Upper lobe of right lung (tissue), 1 donor: ENCODE measurements around the gene NEURL4. TPM values are rescaled to one million over a fixed set of nuclear protein-coding genes. Genes with fewer than 3 reads are reported as not detected.
"Not testable (repeated sequence)": the region's sequence is repeated elsewhere in the genome, so short reads cannot be mapped to it uniquely, and the experiment has no call there.

Experiments used
- ATAC-seq: fragments of 200-7000 bp; cut with Tn5 transposase; one replicate; pipeline ENCODE4 v1.9.1; 2020; ENCODE audit warnings: mild to moderate bottlenecking, moderate library complexity
- DNase-seq: peaks from one replicate; pipeline ENCODE4 v3.0.0-alpha.2; 2020
- H3K27ac ChIP-seq: fragments of 200-600 bp; one replicate; pipeline ENCODE4 v1.8.0; 2022
- H3K27me3 ChIP-seq: fragments of 200-600 bp; one replicate; pipeline ENCODE4 v1.8.0; 2022; ENCODE audit warnings: mild to moderate bottlenecking
- H3K36me3 ChIP-seq: fragments of 200-600 bp; one replicate; pipeline ENCODE4 v1.8.0; 2022
- H3K4me1 ChIP-seq: fragments of 200-600 bp; one replicate; pipeline ENCODE4 v1.8.0; 2022
- H3K4me3 ChIP-seq: fragments of 200-600 bp; one replicate; pipeline ENCODE4 v1.8.0; 2022; ENCODE audit warnings: mild to moderate bottlenecking
- H3K9me3 ChIP-seq: fragments of 200-600 bp; one replicate; pipeline ENCODE4 v1.8.0; 2022
- intact Hi-C: fragments of 100-400 bp; cut with DNase I; formaldehyde crosslinking; loops from one replicate; pipeline ENCODE4 v1.11.0; 2022
- total RNA-seq: library from RNA; stranded (reverse); fragmentation: NEBNext Ultra II Directional; extraction: Animal tissue kit (Norgen Biotek cat#: 25700); gene quantifications from one replicate; pipeline ENCODE4 v1.2.1, GENCODE V29; 2021
- TF ChIP-seq, protein P1 (sequence below): fragments of 200-600 bp; IDR thresholded peaks from one replicate; pipeline ENCODE4 v1.8.0; 2022; ENCODE audit warnings: antibody characterized with exemption
- donor health status: DM: no; HTN: yes; CAD: no; lungs with severe emphysema.

The NEURL4 gene
- total RNA-seq, 1 donor from 2014 or later = 37.6 TPM

DNA sequence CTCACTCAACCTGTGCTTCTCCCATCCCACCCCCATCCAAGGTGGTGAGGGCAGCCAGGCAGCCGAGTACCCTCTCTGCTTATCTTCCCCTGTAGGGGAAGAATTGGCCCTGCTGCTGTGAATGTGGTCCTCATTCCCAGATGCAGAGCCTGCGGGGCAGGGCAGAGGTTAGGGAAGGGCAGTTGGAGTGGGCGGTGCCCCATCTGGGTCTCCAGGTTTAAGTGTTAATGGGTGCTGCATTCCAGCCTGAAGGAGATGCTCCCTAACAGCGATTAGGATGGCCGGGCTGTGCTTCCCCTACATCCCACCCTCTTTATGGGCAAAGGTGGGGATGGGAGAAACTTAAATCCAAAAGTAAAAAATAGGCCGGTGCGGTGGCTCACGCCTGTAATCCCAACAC, 37.9 kb upstream of the NEURL4 start:
- no peaks in the 10 kb centered on the region for H3K9me3 ChIP-seq
- H3K36me3 ChIP-seq = no peaks in the 10 kb centered on the region
- TF ChIP-seq, protein P1, sequence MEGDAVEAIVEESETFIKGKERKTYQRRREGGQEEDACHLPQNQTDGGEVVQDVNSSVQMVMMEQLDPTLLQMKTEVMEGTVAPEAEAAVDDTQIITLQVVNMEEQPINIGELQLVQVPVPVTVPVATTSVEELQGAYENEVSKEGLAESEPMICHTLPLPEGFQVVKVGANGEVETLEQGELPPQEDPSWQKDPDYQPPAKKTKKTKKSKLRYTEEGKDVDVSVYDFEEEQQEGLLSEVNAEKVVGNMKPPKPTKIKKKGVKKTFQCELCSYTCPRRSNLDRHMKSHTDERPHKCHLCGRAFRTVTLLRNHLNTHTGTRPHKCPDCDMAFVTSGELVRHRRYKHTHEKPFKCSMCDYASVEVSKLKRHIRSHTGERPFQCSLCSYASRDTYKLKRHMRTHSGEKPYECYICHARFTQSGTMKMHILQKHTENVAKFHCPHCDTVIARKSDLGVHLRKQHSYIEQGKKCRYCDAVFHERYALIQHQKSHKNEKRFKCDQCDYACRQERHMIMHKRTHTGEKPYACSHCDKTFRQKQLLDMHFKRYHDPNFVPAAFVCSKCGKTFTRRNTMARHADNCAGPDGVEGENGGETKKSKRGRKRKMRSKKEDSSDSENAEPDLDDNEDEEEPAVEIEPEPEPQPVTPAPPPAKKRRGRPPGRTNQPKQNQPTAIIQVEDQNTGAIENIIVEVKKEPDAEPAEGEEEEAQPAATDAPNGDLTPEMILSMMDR = no peak
- H3K4me3 ChIP-seq = no peak overlapping the region
- H3K27me3 ChIP-seq = no peaks in the 10 kb centered on the region
- DNase-seq (no peak), ATAC-seq (no peak)
- no peak overlapping the region for H3K27ac ChIP-seq
- intact Hi-C loops = no loop called here
- no peaks in the 10 kb centered on the region for H3K4me1 ChIP-seq

DNA sequence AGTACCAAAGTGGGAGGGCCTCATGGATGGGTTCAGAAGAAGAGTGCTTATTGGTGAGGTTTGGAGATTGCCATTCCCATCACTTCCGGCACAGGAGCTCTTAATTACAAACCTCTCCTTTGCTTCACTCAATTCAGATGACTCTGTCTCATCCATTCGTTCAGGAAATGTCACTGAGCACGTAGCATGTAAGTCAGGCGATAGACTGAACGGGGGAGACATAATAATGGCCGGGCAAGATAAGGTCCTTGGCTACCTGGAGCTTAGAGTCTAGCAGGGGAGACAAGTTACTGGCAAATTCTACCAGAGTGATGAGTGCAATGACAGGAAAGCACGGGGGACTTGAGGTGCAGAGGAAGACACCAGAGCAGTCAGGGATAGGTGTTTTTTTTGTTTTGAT, 36.8 kb upstream of the NEURL4 start:
- H3K9me3 ChIP-seq, H3K36me3 ChIP-seq, DNase-seq, H3K27ac ChIP-seq, ATAC-seq, H3K4me1 ChIP-seq, intact Hi-C loops, H3K4me3 ChIP-seq, H3K27me3 ChIP-seq: not testable (repeated sequence)

DNA sequence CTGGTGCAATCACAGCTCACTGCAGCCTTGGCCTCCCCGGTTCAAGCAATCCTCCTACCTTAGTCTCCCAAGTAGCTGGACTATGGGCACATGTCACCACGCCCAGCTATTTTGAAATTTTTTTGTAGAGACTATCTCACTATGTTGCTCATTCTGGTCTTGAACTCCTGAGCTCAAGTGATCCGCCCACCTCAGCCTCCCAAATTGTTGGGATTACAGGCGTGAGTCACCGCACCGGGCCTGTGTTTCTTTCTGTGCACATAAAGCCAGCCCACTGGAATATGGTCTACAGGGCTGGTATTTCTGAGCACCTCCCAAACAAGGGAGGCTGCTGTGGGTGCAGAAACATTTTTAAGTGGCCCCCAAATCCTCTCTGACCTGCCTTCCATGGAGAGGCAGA, 34.2 kb upstream of the NEURL4 start:
- intact Hi-C loops = no loop called here
- no peak for ATAC-seq
- DNase-seq = no peak

DNA sequence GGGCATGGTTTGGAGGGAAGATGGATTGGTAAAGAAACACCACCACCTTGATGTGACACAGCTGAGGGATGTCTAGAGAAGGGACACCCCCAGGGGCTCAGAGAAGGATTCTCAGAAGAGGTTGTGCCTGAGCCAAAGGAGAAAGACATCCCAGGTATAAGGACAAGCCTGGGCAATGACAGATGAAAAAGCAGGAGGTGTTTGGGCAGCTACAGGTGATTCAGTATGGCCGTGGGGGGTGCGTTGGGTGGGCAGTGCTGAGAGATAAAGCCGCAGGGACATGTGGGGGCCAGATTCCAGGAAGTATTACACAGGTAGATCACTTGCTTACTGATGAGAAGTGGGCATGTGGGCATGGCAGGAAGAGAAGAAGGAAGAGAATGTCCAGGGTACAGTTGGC, 32.8 kb upstream of the NEURL4 start:
- Histone ChIP-seq H3K4me1 (no peaks in the 10 kb centered on the region), H3K27me3 (no peaks in the 10 kb centered on the region), H3K4me3 (no peak overlapping the region), H3K27ac (no peak overlapping the region), H3K9me3 (no peaks in the 10 kb centered on the region), H3K36me3 (no peaks in the 10 kb centered on the region)
- DNase-seq (no peak), ATAC-seq (no peak)
- intact Hi-C loops = no loop called here
- TF ChIP-seq, protein P1 = no peak

More for the DNA sequence above, 34.2 kb upstream of the NEURL4 start:
- Histone ChIP-seq H3K36me3 (no peaks in the 10 kb centered on the region), H3K9me3 (no peaks in the 10 kb centered on the region), H3K4me1 (no peaks in the 10 kb centered on the region), H3K27ac (no peak overlapping the region), H3K27me3 (no peaks in the 10 kb centered on the region), H3K4me3 (no peak overlapping the region)
- TF ChIP-seq, protein P1 = no peak

DNA sequence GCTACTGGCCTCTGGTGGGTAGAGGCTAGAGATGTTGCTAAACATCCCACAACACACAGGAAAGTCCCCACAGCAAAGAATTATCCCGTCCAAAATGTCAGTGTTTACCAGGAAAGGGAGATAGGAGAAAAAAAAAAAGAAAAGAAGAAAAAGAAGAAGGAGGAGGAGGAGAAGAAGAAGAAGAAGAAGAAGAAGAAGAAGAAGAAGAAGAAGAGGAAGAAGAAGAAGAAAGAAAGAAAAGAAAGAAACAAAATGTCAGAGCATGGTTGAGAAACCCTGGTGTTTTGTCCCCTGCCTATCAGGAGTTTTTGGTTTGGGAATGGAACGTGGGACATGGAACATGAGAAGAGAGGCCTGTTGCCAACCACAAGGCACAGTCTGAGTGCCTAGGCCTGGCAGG, 28.2 kb upstream of the NEURL4 start:
- Histone ChIP-seq H3K27me3 (no peaks in the 10 kb centered on the region), H3K27ac (no peak overlapping the region), H3K4me3 (no peak overlapping the region), H3K9me3 (no peaks in the 10 kb centered on the region), H3K4me1 (peaks cover 24% of the 10 kb centered on the region), H3K36me3 (no peaks in the 10 kb centered on the region)
- ATAC-seq (no peak), DNase-seq (no peak)
- intact Hi-C loops = no loop called here
- TF ChIP-seq, protein P1 = no peak

DNA sequence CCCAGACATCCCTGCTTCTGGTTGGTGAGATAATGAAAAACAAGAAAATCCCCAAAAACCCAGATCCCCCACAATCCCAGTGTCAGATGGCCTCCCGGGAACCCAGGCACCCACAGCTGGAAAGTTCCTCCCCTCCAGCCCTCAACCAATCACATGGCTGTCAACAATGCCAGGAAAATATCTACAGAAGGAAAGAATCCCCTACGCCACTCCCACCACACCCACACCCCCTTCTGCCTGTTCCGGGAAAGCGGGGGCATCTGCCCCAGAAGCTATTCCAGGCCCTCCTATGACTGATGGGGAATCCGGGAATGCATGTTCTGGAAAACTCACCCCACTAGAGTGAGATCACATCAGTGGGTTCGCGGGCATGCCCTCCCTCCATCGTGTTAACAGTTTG, 27.6 kb upstream of the NEURL4 start:
- TF ChIP-seq, protein P1 = no peak
- no peaks in the 10 kb centered on the region for H3K27me3 ChIP-seq
- H3K9me3 ChIP-seq = no peaks in the 10 kb centered on the region
- peaks cover 25% of the 10 kb centered on the region for H3K4me1 ChIP-seq
- H3K27ac ChIP-seq = no peak overlapping the region
- DNase-seq (no peak), ATAC-seq (no peak)
- no peak overlapping the region for H3K4me3 ChIP-seq
- no peaks in the 10 kb centered on the region for H3K36me3 ChIP-seq
- intact Hi-C loops = no loop called here
